Measurements from ENCODE around the gene ROR1.

ROR1 gene

DNA sequence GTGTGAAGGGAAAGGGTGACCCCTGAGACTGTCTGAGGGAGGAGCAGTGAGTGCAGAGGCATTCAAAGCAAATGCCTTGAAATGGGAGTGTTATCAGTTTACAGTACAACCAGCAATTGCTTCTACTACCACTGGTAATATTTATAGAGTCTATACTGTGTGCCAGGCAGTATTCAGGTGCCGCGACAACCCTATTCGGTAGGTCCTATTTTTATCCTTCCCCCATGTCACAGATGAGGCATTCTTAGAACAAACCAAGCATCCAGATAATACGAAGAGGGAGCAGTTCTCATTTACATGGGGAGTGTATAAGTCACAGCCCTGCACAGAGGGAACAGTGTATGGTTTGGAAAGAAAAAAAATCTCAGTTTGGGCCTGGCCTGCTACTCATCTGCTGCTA lies 18.3 kb downstream of the ROR1 start:
- no peak for DNase-seq
- no peak for TF ChIP-seq GATA1 (IDR thresholded peaks at IDR 0.05; ENCODE audit: low read depth, low read length)

DNA sequence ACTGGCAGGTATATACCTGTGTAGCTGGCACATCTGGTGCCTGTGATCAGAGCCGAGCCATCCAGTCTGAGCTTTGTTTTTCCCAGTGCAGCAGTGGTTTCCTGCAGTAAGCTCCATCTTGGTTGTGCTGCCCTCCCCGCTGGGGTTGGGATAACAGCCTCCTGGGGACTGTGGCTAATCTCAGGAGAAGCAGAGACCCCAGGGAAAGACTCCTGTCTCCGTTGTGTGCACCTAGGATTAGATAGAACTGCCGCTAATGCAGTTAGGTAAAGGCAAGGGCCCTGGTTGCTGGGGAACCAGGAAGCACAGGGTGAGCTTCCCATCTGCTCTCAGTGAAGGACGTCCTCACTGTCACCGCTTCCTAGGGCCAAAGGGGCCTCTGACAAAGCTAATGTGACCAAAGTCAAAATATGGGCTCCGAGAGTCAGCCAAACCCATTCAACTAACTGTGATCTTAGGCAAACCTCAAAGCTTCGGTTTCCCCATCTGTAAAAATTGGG lies 20.0 kb downstream of the ROR1 start:
- TF ChIP-seq GATA1 (IDR thresholded peaks at IDR 0.05; ENCODE audit: low read depth, low read length) (no peak), POLR2A (IDR thresholded peaks at IDR 0.05; ENCODE audit: low read length) (no peak)
- DNase-seq: no peak

DNA sequence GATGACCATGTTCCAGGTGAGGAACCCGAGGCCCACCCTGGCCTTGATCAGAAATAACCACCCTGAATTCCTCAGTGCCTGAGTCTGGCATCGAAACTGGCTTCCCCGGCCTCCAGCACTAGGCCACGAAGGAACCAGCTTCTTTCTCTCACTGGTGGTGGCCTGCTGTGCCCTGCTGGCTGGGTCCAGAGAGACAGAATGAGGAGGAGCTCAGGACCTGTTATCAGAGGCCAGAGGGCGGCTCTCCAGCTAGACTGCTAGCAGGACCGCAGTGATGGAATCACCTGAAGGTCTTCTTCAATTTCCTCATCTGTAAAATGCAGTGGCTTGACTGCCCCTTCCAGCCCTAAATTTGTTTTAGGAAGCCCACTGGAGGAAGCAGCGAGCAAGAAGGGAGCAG lies 20.5 kb downstream of the ROR1 start:
- DNase-seq: no peak
- TF ChIP-seq GATA1 (IDR thresholded peaks at IDR 0.05; ENCODE audit: low read depth, low read length): no peak

DNA sequence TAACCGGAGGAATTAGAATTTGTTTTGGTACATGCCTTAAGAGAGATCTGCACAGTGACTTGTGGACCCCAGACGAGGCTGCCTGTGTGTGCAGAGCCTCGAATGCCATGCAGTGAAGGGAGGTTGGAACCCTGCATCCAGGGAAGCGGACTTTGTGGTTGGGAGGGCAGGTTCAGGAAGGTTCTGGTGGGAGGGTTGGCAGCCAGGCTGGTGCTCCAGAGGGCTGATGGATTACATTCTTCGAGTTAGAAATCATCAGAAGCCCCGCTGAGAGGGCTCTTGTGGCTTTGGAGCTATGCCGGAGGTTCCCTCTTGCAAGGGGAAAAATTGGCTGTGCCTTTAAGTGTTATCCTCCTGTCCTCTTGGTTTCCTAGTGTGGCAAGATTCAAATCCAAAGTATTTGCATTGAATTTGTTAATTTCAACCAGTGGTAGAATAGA lies 21.1 kb downstream of the ROR1 start:
- no peak for DNase-seq
- TF ChIP-seq GATA1 (IDR thresholded peaks at IDR 0.05; ENCODE audit: low read depth, low read length): no peak
- TF ChIP-seq POLR2A (IDR thresholded peaks at IDR 0.05; ENCODE audit: low read length): no peak

DNA sequence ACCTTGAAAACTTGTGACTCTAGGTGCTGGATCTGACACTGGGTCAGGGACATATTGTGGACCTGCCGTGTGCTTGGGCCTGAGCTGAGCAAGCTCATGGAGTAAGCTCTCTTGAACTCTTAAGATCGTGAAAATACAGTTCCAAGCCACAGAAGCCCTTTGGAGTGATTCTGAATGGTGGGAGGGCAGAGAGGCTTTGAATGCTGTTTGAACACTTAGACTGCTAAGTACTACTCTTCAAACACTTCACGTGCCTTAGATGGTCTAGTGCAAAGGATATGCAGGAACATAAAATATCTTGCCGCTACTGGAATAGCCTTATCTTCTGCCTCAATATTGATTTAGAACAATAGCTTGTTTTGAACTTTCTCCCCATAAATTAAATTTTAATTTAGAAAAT lies 21.6 kb downstream of the ROR1 start:
- TF ChIP-seq POLR2A (IDR thresholded peaks at IDR 0.05; ENCODE audit: low read length) (no peak), GATA1 (IDR thresholded peaks at IDR 0.05; ENCODE audit: low read depth, low read length) (no peak)
- no peak for DNase-seq

DNA sequence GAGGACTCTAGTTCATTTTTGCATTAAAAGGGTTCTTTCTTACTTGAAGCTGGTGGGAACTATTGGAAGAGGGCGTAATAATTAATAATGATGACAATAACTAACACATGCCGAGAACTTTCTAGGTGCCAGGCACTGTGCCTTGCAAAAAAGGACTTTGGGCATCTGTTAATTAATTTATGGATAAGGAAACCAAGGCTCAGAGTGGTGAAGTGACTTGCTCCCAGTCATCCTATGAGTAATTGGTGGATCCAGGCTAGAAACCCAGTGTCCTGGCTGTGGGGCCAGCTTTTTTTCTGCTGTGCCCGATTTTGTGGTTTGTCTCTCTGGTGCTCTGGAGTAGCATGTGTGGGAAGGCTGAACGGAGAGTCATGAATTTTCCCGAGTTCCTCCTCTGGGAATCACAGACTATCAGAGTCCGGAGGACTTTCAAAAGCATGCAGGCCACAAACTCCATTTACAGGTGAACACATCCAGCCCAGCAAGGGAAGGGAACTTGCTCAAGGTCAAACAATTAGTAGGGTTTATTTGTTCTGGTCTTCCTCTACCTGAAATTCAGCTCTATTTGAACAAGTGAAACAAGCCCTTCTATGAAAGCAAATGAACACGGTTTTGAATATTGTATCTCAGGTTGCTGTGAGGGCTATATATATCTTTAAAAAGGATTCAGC lies 23.4 kb downstream of the ROR1 start:
- DNase-seq: no peak
- TF ChIP-seq POLR2A (IDR thresholded peaks at IDR 0.05; ENCODE audit: low read length) (no peak), GATA1 (IDR thresholded peaks at IDR 0.05; ENCODE audit: low read depth, low read length) (no peak)

DNA sequence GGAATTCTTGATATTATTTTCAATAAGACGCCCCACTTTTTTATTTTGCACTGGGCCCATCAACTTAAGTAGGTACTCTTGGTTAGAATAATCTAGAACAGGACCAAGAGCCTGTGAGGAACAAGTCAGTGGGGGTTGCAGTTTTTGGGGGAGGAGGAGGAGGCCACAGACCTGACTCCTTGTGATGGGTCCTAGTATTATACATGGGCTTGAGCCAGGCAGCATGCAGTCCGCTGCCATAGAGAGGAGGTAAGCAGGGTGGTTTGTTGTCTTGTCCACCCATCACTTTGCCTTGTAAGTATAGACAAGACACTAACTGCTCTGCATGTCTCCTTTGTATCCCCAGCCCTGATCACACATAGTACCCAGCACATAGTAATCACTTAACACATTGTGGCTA lies 24.5 kb downstream of the ROR1 start:
- DNase-seq: no peak
- TF ChIP-seq GATA1 (IDR thresholded peaks at IDR 0.05; ENCODE audit: low read depth, low read length) (no peak), POLR2A (IDR thresholded peaks at IDR 0.05; ENCODE audit: low read length) (no peak)

DNA sequence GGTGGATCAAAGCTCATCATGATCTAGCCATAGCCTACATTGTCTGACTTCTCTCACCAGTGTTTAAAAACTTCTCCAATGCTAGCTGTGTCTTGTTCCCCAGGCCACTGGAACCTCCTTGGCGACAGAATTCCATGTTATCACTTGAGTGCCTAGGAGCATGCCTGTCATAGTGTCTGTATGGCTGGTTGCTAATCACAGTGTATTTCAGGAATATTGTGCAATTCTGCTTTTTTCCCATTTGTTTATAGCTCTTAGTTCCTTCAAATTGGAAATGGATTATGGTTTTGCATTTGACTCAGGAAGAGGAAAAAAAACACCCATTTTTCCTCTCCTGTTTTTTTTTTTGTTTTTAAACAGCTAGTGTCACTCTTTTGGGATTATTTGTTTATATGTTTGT lies 25.5 kb downstream of the ROR1 start:
- TF ChIP-seq GATA1 (IDR thresholded peaks at IDR 0.05; ENCODE audit: low read depth, low read length) (no peak), POLR2A (IDR thresholded peaks at IDR 0.05; ENCODE audit: low read length) (no peak)
- DNase-seq: no peak

DNA sequence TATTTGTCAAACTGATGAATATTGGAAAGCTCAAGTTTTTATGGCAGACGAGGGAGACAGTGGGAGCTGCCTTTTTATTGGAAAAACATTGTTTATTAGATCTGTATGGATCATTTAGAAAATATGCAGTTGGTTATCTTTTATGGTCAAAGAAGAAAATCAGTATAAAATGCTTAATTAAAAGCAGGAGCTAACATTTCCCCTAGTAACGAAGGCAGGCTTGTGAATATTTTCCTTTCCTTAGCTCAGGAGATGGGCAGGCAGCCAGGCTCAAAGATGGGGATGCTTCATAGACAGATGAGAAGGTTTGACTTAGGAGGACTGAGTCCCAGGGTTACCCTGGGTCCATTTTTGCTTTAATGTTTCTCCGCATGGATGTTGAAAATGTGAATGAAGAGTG lies 26.0 kb downstream of the ROR1 start:
- TF ChIP-seq POLR2A (IDR thresholded peaks at IDR 0.05; ENCODE audit: low read length) (no peak), GATA1 (IDR thresholded peaks at IDR 0.05; ENCODE audit: low read depth, low read length) (no peak)
- no peak for DNase-seq

DNA sequence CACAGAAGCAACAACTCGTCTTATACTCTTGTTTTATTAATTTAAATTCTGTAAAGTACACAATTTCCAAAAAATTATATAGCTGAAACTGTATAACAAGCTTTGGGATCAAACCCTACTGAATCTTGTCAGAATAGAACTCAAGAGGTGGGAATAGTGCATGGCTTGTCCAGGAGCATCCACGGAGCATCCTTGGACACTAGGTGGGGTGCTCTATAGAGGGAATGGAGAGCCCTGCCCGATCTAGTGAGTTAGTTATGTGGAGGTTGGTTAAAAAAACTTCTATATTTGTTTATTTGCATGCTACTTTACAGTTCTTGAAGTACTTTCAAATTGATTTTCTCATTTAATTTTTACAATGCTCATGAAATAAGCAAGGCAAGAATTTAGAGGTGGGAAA lies 28.3 kb downstream of the ROR1 start:
- DNase-seq: no peak
- TF ChIP-seq GATA1 (IDR thresholded peaks at IDR 0.05; ENCODE audit: low read depth, low read length) (no peak), POLR2A (IDR thresholded peaks at IDR 0.05; ENCODE audit: low read length) (no peak)

DNA sequence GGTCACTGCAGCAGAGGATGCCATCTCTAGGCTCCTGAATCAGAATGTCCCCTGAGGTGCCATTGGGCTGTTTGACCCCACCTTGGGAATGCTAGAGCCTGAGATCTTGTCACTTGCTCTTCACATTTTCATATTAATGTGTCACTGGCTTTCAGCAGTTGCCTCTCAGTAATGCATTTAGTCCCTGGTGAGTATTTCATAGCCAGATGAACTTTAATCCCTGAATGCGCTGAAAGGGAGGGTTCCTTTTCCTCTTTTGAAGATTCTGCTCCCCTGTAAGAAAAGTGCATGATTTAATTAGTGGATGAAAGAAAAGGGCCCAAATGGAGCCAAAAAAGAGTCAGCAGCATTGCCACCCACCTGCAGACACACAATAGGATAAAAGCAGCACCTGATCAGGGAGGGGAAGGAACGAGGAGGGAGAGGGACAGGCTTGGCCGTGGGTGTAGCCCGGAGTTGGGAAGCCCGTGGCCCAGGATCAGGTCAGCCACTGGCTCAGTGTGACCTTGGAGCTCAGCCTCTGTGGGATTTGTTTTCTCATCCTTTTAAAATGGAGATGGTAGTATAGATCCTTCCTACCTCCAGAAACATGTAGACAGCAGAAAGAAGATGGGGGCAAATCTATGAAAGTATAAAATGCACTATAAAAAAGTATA lies 31.1 kb downstream of the ROR1 start:
- TF ChIP-seq POLR2A (IDR thresholded peaks at IDR 0.05; ENCODE audit: low read length): no peak
- no peak for TF ChIP-seq GATA1 (IDR thresholded peaks at IDR 0.05; ENCODE audit: low read depth, low read length)

DNA sequence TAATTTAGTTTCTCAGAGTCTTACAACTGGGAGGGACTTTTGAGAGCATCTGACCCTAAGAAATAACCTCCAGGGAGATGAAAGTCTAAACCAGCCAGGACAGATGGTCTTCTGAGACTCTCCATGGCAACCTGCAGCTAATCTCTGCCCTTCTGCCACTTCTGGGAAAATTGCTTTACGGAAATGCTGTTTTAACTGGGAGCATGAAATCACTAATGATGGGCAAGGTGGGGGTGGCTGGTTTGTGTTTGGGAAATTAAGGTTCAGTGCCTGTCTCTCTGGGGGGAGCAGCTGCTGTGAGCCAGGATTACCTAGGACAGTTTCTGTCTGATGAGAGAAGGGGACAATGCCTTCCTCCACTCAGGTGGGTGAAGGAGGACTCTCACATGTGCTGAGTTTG lies 33.2 kb downstream of the ROR1 start:
- DNase-seq: no peak
- TF ChIP-seq POLR2A (IDR thresholded peaks at IDR 0.05; ENCODE audit: low read length) (no peak), GATA1 (IDR thresholded peaks at IDR 0.05; ENCODE audit: low read depth, low read length) (no peak)

More for the DNA sequence above, 31.1 kb downstream of the ROR1 start:
- DNase-seq: no peak

DNA sequence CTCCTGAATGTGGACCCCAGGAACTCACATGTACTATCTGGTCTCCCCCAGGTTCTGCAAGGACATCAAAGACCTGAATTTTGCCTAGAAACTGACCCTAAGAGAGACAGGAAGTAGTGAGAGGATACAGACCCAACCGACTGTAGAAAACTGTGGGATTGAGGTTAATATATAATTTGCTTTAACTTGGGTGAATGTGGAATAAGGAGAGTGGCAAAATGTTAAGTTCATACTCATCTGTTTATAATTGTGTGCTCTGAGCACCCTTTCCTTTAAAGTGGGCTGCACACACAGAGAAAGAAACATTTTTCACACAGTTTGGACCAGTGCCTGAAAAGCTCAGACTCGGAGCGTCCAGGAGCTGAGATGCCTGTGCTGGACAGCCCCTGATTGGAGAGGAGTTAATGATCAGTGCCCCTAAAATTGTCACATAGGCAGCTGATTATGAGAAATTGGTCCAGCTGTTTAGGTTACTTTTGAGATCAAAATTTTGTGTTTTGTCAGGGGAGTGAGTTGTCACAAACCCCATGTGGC lies 37.2 kb downstream of the ROR1 start:
- TF ChIP-seq POLR2A (IDR thresholded peaks at IDR 0.05; ENCODE audit: low read length) (no peak), GATA1 (IDR thresholded peaks at IDR 0.05; ENCODE audit: low read depth, low read length) (no peak)
- DNase-seq: no peak

DNA sequence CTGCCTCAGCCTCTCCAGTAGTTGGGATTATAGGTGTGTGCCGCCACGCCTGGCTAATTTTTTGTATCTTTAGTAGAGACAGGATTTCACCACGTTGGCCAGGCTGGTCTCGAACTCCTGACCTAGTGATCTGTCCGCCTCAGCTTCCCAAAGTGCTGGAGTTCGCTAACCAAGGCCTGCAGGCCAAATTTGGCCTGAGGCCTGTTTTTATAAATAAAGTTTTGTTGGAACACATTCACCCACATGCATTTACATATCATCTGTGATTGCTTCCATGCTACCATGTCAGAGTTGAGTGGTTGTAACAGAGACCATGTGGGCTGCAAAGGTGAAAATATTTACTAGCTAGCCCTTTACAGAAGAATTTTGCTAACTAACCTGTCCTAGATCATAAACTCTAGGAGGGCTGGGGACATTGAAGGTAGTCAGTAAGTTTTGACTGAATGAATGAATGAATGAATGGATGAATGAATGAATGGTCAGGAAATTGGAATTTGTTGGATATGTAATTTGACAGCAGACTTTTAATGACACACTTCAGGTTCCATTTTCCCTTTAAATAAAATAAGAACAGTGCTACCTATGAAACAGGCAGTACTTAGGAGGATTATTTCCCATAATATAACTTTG lies 38.4 kb downstream of the ROR1 start:
- DNase-seq: no peak
- TF ChIP-seq POLR2A (IDR thresholded peaks at IDR 0.05; ENCODE audit: low read length): no peak
- no peak for TF ChIP-seq GATA1 (IDR thresholded peaks at IDR 0.05; ENCODE audit: low read depth, low read length)
